Thoracic aorta (tissue), 2 donors: Measurements from ENCODE around the gene PCBP3. TPM values are rescaled to one million over a fixed set of nuclear protein-coding genes. Genes with fewer than 3 reads are reported as not detected.

Experiments
- ATAC-seq: fragments of 150-250 bp; one replicate; pipeline ENCODE4 v1.8.0; 2017; ENCODE audit warnings: low read depth; ENCODE audit not compliant: insufficient number of reproducible peaks, low FRiP score
- DNase-seq: peaks from one replicate; pipeline ENCODE4 v3.0.0-alpha.2; 2020; ENCODE audit warnings: low spot score
- H3K27ac ChIP-seq, 2 donors: fragments of 200-600 bp; sonication (generic); 1 replicate in 1 of 2; 2 replicates in 1 of 2; pipeline ENCODE4 v1.5.1; 2016; ENCODE audit warnings: mild to moderate bottlenecking in 2 of 2, moderate library complexity in 2 of 2
- H3K27me3 ChIP-seq: fragments of 200-600 bp; sonication (generic); replicated peaks from 2 replicates; pipeline ENCODE4 v1.6.0; 2016; ENCODE audit warnings: mild to moderate bottlenecking; ENCODE audit not compliant: insufficient read depth
- H3K36me3 ChIP-seq: fragments of 200-600 bp; sonication (generic); one replicate; pipeline ENCODE4 v1.5.1; 2016
- H3K4me1 ChIP-seq, 2 donors: fragments of 200-600 bp; sonication (generic); 1 replicate in 1 of 2; 2 replicates in 1 of 2; pipeline versions ENCODE4 v1.5.1 to v1.6.0; 2016; ENCODE audit warnings: low read depth in 2 of 2, mild to moderate bottlenecking in 1 of 2; ENCODE audit not compliant: control insufficient read depth in 1 of 2
- H3K4me3 ChIP-seq: fragments of 200-600 bp; sonication (generic); 2 replicates; pipeline ENCODE4 v1.5.1; 2016; ENCODE audit warnings: mild to moderate bottlenecking
- H3K9me3 ChIP-seq: fragments of 200-600 bp; sonication (generic); 2 replicates; pipeline ENCODE4 v1.5.1; 2016
- CTCF ChIP-seq: fragments of 200-600 bp; sonication (generic); IDR thresholded peaks from one replicate; pipeline ENCODE4 v1.5.1; 2019; ENCODE audit warnings: antibody characterized with exemption
- total RNA-seq, 2 donors: library from RNA; depleted of rRNA; stranded (reverse); fragments of >200 nt; gene quantifications; one replicate each; pipeline versions ENCODE4 v1.1.0 to v1.2.3, GENCODE V29; 2016

The PCBP3 gene
- total RNA-seq, 2 donors from 2014 or later: 4.5 to 28.4 TPM

- no peak for DNase-seq
- H3K27ac ChIP-seq: peak overlapping the region; percentile 96 to 97
- no peak overlapping the region for H3K4me3 ChIP-seq
- peaks cover 36 to 67% of the 10 kb centered on the region in 2 donors for H3K4me1 ChIP-seq
- ATAC-seq: no peak
- H3K27me3 ChIP-seq: no peaks in the 10 kb centered on the region
- H3K9me3 ChIP-seq: no peaks in the 10 kb centered on the region
- TF ChIP-seq CTCF: no peak
- no peaks in the 10 kb centered on the region for H3K36me3 ChIP-seq
Observed at GRCh38 chr21:45952974-45953373, 309.4 kb downstream of the PCBP3 start.

- Histone ChIP-seq H3K36me3 (no peaks in the 10 kb centered on the region), H3K27me3 (no peaks in the 10 kb centered on the region), H3K4me3 (no peak overlapping the region), H3K4me1 (peaks cover 42 to 72% of the 10 kb centered on the region in 2 donors), H3K9me3 (no peaks in the 10 kb centered on the region), H3K27ac (peak overlapping the region; percentile 96 to 97)
- TF ChIP-seq CTCF: peak; percentile 42
- ATAC-seq: peak; percentile 37
- no peak for DNase-seq
Observed at GRCh38 chr21:45954261-45954660, 310.7 kb downstream of the PCBP3 start.

GRCh38 chr21:45954921-45955320 is 311.4 kb downstream of the PCBP3 start:
- DNase-seq: no peak
- H3K27ac ChIP-seq: peak overlapping the region; percentile 96 to 97
- ATAC-seq: no peak
- H3K4me1 ChIP-seq: peaks cover 41 to 74% of the 10 kb centered on the region in 2 donors
- H3K36me3 ChIP-seq: no peaks in the 10 kb centered on the region
- no peaks in the 10 kb centered on the region for H3K27me3 ChIP-seq
- no peak for TF ChIP-seq CTCF
- no peak overlapping the region for H3K4me3 ChIP-seq
- no peaks in the 10 kb centered on the region for H3K9me3 ChIP-seq

GRCh38 chr21:45957551-45957950 is 314.0 kb downstream of the PCBP3 start:
- DNase-seq (no peak), ATAC-seq (no peak)
- Histone ChIP-seq H3K36me3 (no peaks in the 10 kb centered on the region), H3K27me3 (no peaks in the 10 kb centered on the region), H3K9me3 (no peaks in the 10 kb centered on the region), H3K4me1 (peaks cover 31 to 63% of the 10 kb centered on the region in 2 donors), H3K27ac (peak overlapping the region; percentile 87), H3K4me3 (peak overlapping the region; percentile 62)
- TF ChIP-seq CTCF: no peak

GRCh38 chr21:45957981-45958600 is 314.6 kb downstream of the PCBP3 start:
- peak; percentile 63 for ATAC-seq
- Histone ChIP-seq H3K36me3 (no peaks in the 10 kb centered on the region), H3K4me1 (peaks cover 28 to 61% of the 10 kb centered on the region in 2 donors), H3K9me3 (no peaks in the 10 kb centered on the region), H3K4me3 (peak overlapping the region; percentile 62), H3K27me3 (no peaks in the 10 kb centered on the region), H3K27ac (peak overlapping the region; percentile 87)
- TF ChIP-seq CTCF: no peak
- no peak for DNase-seq
